HG03196 (cell line): ENCODE measurements around the gene VCP.

Experiments
- ATAC-seq: cut with Tn5 transposase; IDR thresholded peaks from one replicate; pipeline ENCODE4 v1.9.1; 2021; ENCODE audit not compliant: unreplicated experiment

VCP gene

DNA sequence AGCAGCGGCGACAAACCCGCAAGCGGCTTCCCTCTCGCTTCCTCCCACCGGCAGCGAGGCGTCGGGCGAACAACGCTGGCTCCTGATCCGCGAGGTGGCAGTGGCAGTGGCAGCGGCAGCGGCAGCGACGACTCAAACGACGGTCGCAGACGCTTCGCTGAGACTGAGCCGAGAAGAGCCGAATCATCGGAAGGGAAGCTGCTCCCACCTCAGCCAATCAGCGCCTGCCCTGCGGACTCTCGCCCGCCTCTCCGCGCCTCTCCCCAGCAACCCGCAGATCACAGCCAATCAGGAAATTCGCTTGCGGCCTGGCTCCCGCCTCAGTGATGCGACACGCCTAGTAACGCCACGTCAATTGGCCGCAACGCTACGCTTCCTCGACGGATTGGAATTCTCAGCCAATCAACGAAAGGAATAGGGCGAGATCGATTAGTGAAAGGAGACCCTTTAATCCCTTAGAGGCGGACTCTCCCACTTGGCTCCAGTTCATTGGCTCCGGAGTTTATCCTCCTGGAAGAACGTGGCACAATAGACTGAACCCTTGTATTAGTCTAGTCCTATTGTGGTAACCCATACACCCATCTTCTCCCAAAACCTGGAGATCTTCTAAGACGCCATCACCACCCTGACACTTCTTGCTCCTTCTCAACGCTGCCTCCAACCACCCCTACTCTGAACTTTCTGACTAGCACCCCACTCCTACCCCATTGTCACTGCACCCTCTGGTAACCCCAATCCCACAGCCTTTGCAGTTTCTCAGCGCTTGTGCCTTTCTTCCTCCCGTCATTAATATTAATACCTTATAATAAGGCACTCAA is at the start of gene VCP:
Gene VCP (minus strand): TSS at position 165 of the 818 bp plus-strand sequence. CDS start 272 bp downstream, outside the sequence.
- ATAC-seq: peak; percentile 86

- ATAC-seq: peak; percentile 50
Observed at GRCh38 chr9:35116898-35117551, 44.6 kb upstream of the VCP start.

DNA sequence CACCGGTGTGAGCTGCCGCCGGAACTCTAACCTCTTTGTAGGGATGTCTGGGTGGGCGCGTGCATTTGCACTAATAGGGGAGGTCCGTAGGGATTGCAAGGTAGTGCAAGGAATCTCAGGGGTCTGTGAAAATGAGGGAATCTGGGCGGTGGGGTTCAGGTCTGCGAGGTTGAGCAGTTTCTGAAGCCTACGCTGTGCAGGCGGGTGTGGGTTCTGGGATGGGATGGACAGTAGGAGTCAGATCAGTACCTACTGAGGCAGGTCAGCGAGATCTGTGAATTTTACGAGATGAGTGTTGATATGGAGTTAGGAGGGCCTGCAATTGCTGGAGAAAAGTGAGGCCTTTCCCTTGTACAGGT is 44.1 kb upstream of the VCP start:
- no peak for ATAC-seq

- peak; percentile 56 for ATAC-seq
Observed at GRCh38 chr9:35115680-35116538, 43.5 kb upstream of the VCP start, which contains the start of gene ATOSB. TSS of gene ATOSB (minus strand) at chr9:35115862. CDS start at chr9:35108274, 7,588 bp downstream.

DNA sequence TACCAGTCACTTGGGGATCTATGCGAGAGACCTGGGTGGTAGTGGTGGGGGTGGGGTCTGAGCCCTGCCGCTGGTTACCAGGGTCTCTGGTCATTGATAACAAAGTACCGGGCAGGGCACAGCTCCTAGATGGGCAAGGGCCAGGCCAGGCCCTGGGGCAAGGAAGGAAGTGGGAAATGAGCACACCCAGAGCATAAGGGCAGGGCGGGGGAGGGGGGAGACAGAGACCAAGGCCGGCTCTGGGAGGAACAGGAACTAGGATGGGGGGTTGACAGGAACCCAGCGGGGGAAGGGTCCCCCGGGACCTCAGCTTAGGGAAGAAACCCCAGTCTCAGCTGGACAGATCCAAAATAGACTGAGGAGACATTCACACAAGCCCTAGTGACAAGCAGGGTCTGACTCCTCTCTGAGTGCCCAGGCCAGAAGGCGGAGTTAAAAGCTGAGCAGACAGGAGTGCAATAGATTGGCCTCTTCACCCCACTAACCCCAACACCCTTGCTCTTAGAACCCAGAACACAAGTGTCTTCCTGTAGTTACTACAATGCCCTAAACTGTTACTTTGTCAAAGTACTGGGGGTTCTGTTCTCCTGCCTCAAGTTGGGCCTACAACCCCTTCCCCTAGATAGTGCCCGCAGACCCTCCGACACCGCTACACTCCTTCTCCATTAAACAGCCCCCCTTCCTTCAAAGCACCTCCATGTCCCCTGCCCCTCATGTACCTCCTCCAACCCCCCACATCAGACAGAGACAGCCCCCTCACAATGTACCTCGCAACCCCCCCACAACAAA is 42.6 kb upstream of the VCP start:
- no peak for ATAC-seq

GRCh38 chr9:35114113-35114839 is 41.9 kb upstream of the VCP start:
- no peak for ATAC-seq

DNA sequence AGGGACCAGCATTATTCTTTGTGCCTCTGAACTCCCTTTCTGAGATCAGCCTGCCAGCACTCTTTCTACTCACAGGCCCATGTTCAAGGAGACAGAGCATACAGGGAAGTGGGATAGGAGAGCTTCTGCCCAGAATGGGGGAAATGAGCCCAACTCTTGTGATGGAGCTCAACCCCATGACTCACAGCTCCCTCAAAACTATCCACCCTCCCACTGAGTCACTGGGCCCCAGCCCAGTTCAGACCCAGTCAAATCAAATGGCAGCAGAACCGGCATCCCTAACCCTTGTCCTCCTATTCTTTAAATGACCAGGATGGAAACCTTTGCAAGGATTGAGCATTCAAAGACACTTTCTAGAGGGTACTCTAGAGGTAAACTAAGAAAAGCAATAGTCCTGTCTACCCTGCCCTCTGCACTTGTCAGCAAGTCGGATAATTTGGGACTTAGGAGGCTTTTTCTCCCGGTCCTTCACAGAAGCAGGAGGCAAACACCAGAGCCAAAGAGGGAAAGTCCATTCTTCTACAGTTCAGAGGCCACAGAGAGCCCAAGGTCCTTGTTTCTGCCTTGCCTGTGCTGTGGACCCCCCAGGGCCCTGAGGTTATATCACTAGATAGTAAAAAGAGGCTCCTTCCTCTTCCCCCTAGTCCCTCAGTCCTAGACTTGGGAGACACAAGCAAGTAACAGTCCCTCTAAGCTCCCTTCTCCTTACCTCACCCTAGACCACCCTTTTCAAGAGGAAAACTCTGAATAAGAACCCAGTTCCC is 40.0 kb upstream of the VCP start:
- no peak for ATAC-seq

GRCh38 chr9:35111001-35111933 is 38.8 kb upstream of the VCP start:
- peak; percentile 60 for ATAC-seq

DNA sequence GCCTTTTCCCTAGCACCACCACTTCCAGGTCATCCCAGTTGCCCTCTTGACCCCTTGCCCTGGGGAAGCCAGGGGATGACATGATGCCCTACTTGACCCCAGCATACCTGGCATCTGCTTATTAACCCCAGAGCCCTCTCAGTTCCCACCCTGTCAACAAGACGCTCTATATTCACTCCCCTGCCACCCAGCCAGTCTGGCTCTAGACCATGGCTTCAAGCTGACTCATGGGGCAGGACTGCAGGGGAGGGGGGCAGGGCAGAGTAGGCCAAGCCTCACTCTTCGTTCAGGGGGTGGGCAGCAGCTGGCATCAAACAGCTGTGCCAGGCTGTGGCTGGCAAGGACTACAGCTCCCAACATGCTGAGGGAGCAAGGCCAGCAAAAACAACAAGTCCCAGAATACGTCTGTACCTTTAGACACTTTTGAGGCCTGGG is 37.9 kb upstream of the VCP start:
- no peak for ATAC-seq

DNA sequence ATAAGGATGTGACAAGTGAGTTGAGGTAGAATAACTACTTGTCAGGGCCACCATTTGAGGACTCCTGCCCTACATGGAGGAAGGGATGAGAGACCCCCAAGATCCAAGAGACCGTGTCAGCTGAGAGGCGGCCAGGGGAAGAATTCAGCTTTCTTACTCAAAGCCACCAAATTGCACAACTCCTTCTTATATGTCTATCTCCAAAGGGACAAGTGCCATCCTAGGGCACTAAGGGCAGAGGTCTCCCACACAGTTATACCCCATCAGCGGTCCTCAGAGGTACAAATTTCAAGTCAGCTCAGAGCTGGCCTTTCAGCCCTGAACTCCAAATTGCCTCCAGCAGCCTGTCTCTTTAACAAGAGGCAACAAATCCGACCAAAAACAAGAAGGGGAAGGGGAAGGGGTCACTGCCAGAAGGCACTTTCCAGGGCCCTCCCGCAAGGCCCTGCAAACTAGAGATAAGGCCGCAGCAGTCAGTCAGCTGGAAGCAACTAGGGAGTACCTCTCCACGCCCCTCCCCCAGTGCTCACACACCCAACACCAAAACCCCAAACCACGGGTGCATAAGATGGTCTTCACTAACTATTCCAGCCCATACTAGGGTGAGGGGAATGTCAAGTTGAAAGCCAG is 36.6 kb upstream of the VCP start:
- ATAC-seq: no peak

DNA sequence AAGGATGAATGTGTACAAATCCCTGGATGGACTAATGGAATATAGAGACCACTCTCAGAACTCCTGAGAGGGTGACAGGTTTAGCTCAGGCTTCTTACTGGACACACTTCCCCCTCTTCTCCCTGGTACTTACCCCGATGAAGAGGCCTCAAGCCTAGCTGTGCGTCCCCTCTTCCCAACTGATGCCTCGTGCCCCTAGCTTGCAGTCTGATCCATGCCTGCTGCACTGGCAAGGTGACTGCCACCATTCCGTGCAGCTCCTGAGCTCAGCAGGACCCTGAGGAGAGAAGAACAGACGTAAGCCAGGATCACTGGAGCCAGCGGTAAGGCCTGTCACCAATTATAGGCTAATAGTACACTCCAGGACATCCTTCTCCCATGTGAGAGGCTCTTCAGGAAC is 36.0 kb upstream of the VCP start:
- no peak for ATAC-seq

DNA sequence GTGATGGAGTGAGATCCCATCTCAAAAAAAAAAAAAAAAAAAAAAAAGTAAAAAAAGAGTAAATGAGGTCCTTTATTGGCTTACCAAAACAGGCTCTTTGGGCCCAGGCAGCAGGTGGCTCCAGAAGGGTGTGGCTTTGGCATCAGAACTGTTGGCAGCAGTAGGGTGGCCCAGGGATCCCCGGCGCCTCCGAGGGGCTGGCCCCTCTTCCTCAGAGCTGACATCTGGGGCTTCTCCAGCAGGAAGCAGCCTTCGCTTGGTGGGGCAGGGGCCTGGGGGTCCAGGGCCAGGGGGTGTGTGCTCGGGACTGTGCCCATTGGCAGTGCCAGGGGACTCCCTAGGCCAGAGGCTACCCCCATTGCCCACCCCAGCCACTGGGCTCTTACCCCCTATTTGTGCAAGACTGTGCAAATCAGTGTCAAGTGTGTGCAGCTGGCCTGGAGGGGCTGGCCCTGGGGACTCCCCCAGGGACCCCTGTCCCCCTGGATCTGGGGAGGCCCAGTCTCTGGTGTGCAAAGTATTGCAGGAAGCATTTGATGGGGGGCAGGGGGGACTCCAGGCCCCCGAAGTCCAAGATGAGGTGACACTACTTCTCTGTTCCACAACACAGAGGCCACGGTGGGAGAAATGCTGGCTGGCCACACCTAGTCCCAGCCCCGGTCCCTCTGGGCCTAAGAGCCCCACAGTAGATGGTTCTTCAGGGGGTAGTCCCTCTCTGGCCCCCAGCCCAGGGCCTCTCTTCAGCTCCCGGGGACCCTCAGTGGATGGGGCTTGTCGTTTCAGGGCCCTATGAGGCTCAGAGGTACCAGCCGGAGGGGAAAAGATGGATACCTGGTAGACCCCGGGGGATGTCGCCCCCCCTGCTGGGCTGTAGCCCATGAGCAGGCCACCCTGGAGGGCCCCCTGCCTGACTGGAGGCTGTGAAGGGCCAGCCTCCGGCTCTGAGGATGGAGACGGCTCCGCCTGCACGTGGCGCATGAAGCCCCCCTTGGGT is 35.2 kb upstream of the VCP start:
- no peak for ATAC-seq

GRCh38 chr9:35106343-35106730 is 33.9 kb upstream of the VCP start:
- ATAC-seq: no peak

DNA sequence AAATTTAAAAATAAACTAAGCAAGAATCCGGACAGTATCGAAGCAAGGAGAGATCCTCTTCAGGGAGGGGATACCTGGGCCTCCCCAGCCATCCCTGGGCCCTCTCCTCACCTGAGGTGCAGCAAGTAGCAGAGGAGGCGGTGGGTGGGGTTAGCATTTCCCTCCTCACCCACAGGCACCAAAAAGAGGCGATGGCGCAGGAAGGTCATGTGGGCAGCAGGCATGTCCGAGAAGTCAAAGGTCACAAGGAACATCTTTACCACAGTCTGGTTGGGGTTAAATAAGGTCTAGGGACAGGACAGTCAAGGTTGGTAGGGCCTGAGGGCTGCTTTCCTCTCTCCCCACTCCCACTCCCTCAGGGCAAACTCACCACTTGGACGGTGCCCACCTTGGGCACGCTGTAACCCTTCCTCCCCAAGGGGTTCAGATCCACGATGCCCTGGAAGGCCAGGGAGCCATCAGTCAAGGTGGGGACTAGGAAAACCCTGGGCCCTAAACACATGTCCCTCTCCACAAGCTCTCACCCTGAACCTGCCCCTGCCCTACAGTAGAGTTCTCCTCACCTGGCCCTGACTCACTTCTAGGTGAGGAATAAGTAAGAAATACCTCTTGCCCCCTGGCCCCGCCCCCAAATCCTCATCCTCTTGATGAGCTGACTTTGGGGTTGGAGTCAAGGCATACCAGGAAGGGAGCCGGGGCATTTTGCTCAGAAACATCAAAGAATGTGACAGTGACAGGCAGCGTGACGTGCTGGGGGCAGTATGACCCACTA is 33.3 kb upstream of the VCP start:
- no peak for ATAC-seq

- no peak for ATAC-seq
Observed at GRCh38 chr9:35105126-35105525, 32.7 kb upstream of the VCP start.

- ATAC-seq: no peak
Observed at GRCh38 chr9:35104586-35104985, 32.2 kb upstream of the VCP start.
